ENCODE results near the gene TAF4B. TPM values are rescaled to one million over a fixed set of nuclear protein-coding genes. Genes with fewer than 3 reads are reported as not detected.

Gene TAF4B
- total and polyA plus RNA-seq, 2 of the 8 experiments (the other 6 are each of a cell fraction or from before 2014, with no cell fraction given) = 9.3 to 19.8 TPM

GRCh38 chr18:26255695-26256622 lies 29.7 kb downstream of the TAF4B start:
- Histone ChIP-seq H2AFZ (ENCODE audit: low read length) (no peak overlapping the region), H3K4me1 (replicated peaks in 1 of 4; ENCODE audit: control insufficient read depth in 3 of 4, insufficient read depth in 4 of 4, low read length in 3 of 4) (peaks cover 0 to 3% (median 0%) of the 10 kb centered on the region in 4 experiments; a peak in 1 of 7 replicates), H3K23ac (ENCODE audit: insufficient read length) (no peak overlapping the region), H3K9ac (replicated peaks in 1 of 4; ENCODE audit: extremely low read depth in 1 of 4, low read depth in 3 of 4, low read length in 3 of 4) (no peak overlapping the region), H3K18ac (ENCODE audit: extremely low read depth, low read length) (no peak overlapping the region), H4K20me1 (replicated peaks in 1 of 2; ENCODE audit: control insufficient read depth in 1 of 2, insufficient read depth in 2 of 2, low read length in 2 of 2) (no peaks in the 10 kb centered on the region), H3K79me1 (ENCODE audit: low read depth, low read length) (no peaks in the 10 kb centered on the region), H3K4me3 (ENCODE audit: extremely low read depth in 1 of 4, insufficient read depth in 2 of 4, low read depth in 3 of 4, low read length in 4 of 4) (no peak overlapping the region), H2AK5ac (ENCODE audit: low read depth, low read length) (no peak overlapping the region), H2BK12ac (ENCODE audit: low read depth, low read length) (no peak overlapping the region), H2BK20ac (ENCODE audit: low read length) (no peak overlapping the region), H3K14ac (ENCODE audit: insufficient read length) (no peak overlapping the region), H3K36me3 (ENCODE audit: control insufficient read depth in 2 of 4, insufficient read depth in 4 of 4, low read length in 3 of 4) (no peaks in the 10 kb centered on the region; a peak in 1 of 8 replicates), H2BK5ac (ENCODE audit: low read depth, low read length) (no peak overlapping the region), H3K27me3 (replicated peaks in 1 of 4; ENCODE audit: control insufficient read depth in 3 of 4, extremely low read depth in 1 of 4, insufficient read depth in 3 of 4, low read length in 3 of 4) (no peaks in the 10 kb centered on the region), H2BK120ac (replicated peaks; ENCODE audit: low read depth, low read length) (no peak overlapping the region), H3K9me3 (ENCODE audit: insufficient read depth in 2 of 2, low read depth in 1 of 2, low read length in 1 of 2) (no peaks in the 10 kb centered on the region), H3K23me2 (ENCODE audit: low read depth, low read length) (no peaks in the 10 kb centered on the region), H3K79me2 (ENCODE audit: control insufficient read depth in 1 of 2, insufficient read depth in 2 of 2, low read length in 2 of 2) (peaks cover 0 to 81% of the 10 kb centered on the region in 2 experiments; a peak in 3 of 4 replicates), H4K8ac (ENCODE audit: extremely low read depth, insufficient read depth, low read length) (no peak overlapping the region), H3K27ac (ENCODE audit: low read depth, low read length) (no peak overlapping the region), H3K4me2 (ENCODE audit: insufficient read depth in 1 of 2, low read depth in 2 of 2, low read length in 2 of 2) (no peak overlapping the region), H4K91ac (replicated peaks; ENCODE audit: insufficient read length, low read length) (no peak overlapping the region), H4K5ac (ENCODE audit: insufficient read length, low read depth, low read length) (no peak overlapping the region), H3K56ac (replicated peaks; ENCODE audit: insufficient read length, low read depth, low read length) (no peak overlapping the region), H2BK15ac (ENCODE audit: low read length) (no peak overlapping the region), H3K4ac (replicated peaks; ENCODE audit: insufficient read length, low read depth, low read length) (no peak overlapping the region)
- 94% methylated on average over 14 of the region's 14 CpGs; no CpG with 5 or more reads in 1 of the 2 experiments for WGBS, 2 experiments (ENCODE audit: extremely low coverage in 1 of 2, insufficient coverage in 1 of 2, insufficient read length in 1 of 2, insufficient replicate concordance in 2 of 2, low coverage in 1 of 2, low lambda C conversion rate in 2 of 2, missing lambda C conversion rate in 1 of 2)
- FAIRE-seq (no peak), DNase-seq (ENCODE audit: low read depth in 1 of 2, low spot score in 2 of 2) (no peak)
- CTCF ChIA-PET (ENCODE audit: partially characterized antibody) = no interaction called here
- POLR2A ChIA-PET (ENCODE audit: partially characterized antibody) = interaction anchor here (1.3 to 1.4 kb wide), 2 partner anchors 8 to 30 kb away, joined by 4 read pairs; partner anchors contain the start of gene TAF4B
- TF ChIP-seq SP2 (IDR thresholded peaks at IDR 0.05; ENCODE audit: low read length) (no peak), JUND (IDR thresholded peaks at IDR 0.05; ENCODE audit: low read length) (no peak), KDM5A (IDR thresholded peaks at IDR 0.05; ENCODE audit: low read length) (no peak)
